Measurements from ENCODE around the gene ZBTB20.

DNA sequence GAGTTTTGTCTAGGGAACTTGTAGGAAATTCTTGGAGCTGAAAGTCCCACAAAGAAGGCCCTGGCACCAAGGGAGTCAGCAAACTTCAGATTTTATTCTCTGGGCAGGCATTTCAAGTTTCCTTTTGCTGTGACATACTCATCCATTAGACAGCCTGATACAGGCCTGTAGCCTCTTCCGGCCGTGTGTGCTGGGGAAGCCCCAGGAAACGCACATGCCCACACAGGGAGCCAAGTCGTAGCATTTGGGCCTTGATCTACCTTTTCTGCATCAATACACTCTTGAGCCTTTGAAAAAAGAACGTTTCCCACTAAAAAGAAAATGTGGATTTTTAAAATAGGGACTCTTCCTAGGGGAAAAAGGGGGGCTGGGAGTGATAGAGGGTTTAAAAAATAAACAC is 838.3 kb downstream of the ZBTB20 start:
- TF ChIP-seq EZH2 (optimal IDR thresholded peaks at IDR 0.05; ENCODE audit: low read depth, low read length), result no peak
- no peak for TF ChIP-seq CTCF (IDR thresholded peaks at IDR 0.05; ENCODE audit: low read length)
- no peak for TF ChIP-seq EZH2phosphoT487 (IDR thresholded peaks at IDR 0.05; ENCODE audit: low read length)

All from MM.1S (cell line).